Hepatocyte (in vitro differentiated cells): ENCODE results near the gene MID1. TPM values are rescaled to one million over a fixed set of nuclear protein-coding genes. Genes with fewer than 3 reads are reported as not detected.

ENCODE experiments used
- DNase-seq: peaks from one replicate; pipeline ENCODE4 v3.0.0-alpha.2; 2016; ENCODE audit warnings: low spot score
- H2AFZ ChIP-seq: fragments of 200-600 bp; sonication (generic); 2 replicates; pipeline ENCODE4 v1.6.0; 2016; ENCODE audit warnings: antibody characterized with exemption, mild to moderate bottlenecking
- H3K27ac ChIP-seq: fragments of 200-600 bp; sonication (generic); 2 replicates; pipeline ENCODE4 v1.5.1; 2016; ENCODE audit warnings: mild to moderate bottlenecking
- H3K27me3 ChIP-seq: fragments of 200-600 bp; sonication (generic); 2 replicates; pipeline ENCODE4 v1.6.1; 2016
- H3K36me3 ChIP-seq: fragments of 200-600 bp; sonication (generic); replicated peaks from 2 replicates; pipeline ENCODE4 v1.5.1; 2016; ENCODE audit warnings: low read depth; ENCODE audit not compliant: insufficient read depth
- H3K4me1 ChIP-seq: fragments of 200-600 bp; sonication (generic); 2 replicates; pipeline ENCODE4 v1.5.1; 2016; ENCODE audit warnings: mild to moderate bottlenecking, moderate library complexity; ENCODE audit not compliant: insufficient read depth
- H3K4me2 ChIP-seq: fragments of 200-600 bp; sonication (generic); 2 replicates; pipeline ENCODE4 v1.6.0; 2016
- H3K4me3 ChIP-seq: fragments of 200-600 bp; sonication (generic); 2 replicates; pipeline ENCODE4 v1.5.1; 2016; ENCODE audit warnings: mild to moderate bottlenecking
- H3K79me2 ChIP-seq: fragments of 200-600 bp; sonication (generic); 2 replicates; pipeline ENCODE4 v1.6.0; 2017; ENCODE audit warnings: mild to moderate bottlenecking
- H3K9me2 ChIP-seq: fragments of 200-600 bp; sonication (generic); replicated peaks from 2 replicates; pipeline ENCODE4 v1.6.0; 2017; ENCODE audit warnings: mild to moderate bottlenecking; ENCODE audit not compliant: insufficient read depth
- H3K9me3 ChIP-seq: fragments of 200-600 bp; sonication (generic); 2 replicates; pipeline ENCODE4 v1.5.1; 2016; ENCODE audit warnings: low read depth, mild to moderate bottlenecking
- H4K20me1 ChIP-seq: fragments of 200-600 bp; sonication (generic); 2 replicates; pipeline ENCODE4 v1.6.0; 2016; ENCODE audit warnings: mild to moderate bottlenecking; ENCODE audit not compliant: insufficient read depth, poor library complexity, severe bottlenecking
- EZH2 ChIP-seq: fragments of 200-600 bp; sonication (generic); IDR thresholded peaks from 2 replicates; pipeline ENCODE4 v1.6.1; 2016; ENCODE audit warnings: antibody characterized with exemption, mild to moderate bottlenecking, borderline replicate concordance
- EZH2phosphoT487 ChIP-seq: fragments of 200-600 bp; sonication (generic); IDR thresholded peaks from one replicate; pipeline ENCODE4 v1.6.1; 2018; ENCODE audit warnings: antibody characterized with exemption, mild to moderate bottlenecking, low read depth, moderate library complexity; ENCODE audit not compliant: unreplicated experiment, severe bottlenecking
- WGBS: methylation state at CpG from one replicate; pipeline ENCODE4 v1.1.6; 2016; ENCODE audit warnings: low lambda C conversion rate; ENCODE audit errors: missing lambda C conversion rate; 5-methylcytosine and 5-hydroxymethylcytosine counted together
- polyA plus RNA-seq: library from polyadenylated mRNA; unstranded; fragments of >200 nt; fragmentation: Nextera tagmentation; extraction: Ambion mirVana; gene quantifications from 2 replicates; pipeline ENCODE4 v1.2.1, GENCODE V29; 2016
- total RNA-seq: library from RNA; depleted of rRNA; stranded (reverse); fragments of >200 nt; gene quantifications from 2 replicates; pipeline ENCODE4 v1.2.3, GENCODE V29; 2014
- TF ChIP-seq, protein P1 (sequence below): fragments of 200-600 bp; sonication (generic); IDR thresholded peaks from 2 replicates; pipeline ENCODE4 v1.5.1; 2016; ENCODE audit warnings: antibody characterized with exemption, mild to moderate bottlenecking; ENCODE audit not compliant: poor library complexity

The MID1 gene
- total and polyA plus RNA-seq, 2 experiments from 2014 or later = 21.1 to 21.3 TPM

DNA sequence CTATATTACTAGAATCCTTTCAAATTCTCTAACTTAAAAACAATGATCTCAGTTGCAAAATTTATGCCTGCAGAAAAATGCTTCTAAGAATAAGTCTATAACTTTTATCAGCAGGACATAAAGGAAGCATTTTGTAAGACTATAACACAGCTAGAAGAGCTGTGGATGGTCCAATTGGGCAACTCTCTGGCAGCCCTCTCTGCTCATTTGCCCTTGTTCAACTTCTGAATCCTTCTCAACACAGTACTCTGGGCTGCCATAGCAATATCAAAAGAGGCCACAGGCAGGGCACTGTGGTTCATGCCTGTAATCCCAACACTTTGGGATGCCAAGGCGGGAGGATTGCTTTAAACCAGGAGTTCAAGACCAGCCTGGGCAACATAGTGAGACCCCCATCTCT, 88.5 kb downstream of the MID1 start:
- Histone ChIP-seq H4K20me1 (no peaks in the 10 kb centered on the region), H3K9me3 (no peaks in the 10 kb centered on the region), H3K27ac (no peak overlapping the region), H3K36me3 (no peaks in the 10 kb centered on the region), H3K4me3 (no peak overlapping the region), H3K9me2 (no peaks in the 10 kb centered on the region), H2AFZ (no peak overlapping the region), H3K79me2 (peaks cover 7% of the 10 kb centered on the region), H3K4me1 (peaks cover 1% of the 10 kb centered on the region), H3K4me2 (no peak overlapping the region), H3K27me3 (no peaks in the 10 kb centered on the region)
- no peak for DNase-seq
- no peak for TF ChIP-seq EZH2phosphoT487
- 60% methylated on average over 1 of the region's 1 CpG for WGBS

DNA sequence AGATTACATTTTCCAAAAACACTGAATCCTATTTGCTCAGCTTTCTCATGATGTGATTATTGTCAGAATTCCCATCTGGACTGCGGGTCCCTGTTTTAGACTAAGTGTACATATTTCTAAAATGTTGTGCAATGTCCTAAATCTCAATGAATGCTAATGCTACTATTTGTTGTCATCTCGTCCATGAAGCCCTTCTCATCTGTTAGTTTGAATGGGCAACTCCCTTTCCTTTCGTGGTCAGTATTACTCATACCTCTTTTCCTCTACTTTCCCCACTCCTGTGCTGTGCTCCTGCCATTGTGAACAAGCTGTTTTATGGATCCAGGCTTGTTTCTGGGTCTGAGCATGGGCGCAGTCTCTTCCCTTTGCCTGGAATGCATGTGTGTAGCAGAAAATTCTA, 91.0 kb downstream of the MID1 start:
- Histone ChIP-seq H3K4me1 (no peaks in the 10 kb centered on the region), H3K9me2 (no peaks in the 10 kb centered on the region), H4K20me1 (no peaks in the 10 kb centered on the region), H3K4me2 (no peak overlapping the region), H3K27ac (no peak overlapping the region), H3K27me3 (no peaks in the 10 kb centered on the region), H3K79me2 (peaks cover 4% of the 10 kb centered on the region), H2AFZ (no peak overlapping the region), H3K9me3 (no peaks in the 10 kb centered on the region), H3K36me3 (no peaks in the 10 kb centered on the region), H3K4me3 (no peak overlapping the region)
- no peak for DNase-seq
- TF ChIP-seq, protein P1, sequence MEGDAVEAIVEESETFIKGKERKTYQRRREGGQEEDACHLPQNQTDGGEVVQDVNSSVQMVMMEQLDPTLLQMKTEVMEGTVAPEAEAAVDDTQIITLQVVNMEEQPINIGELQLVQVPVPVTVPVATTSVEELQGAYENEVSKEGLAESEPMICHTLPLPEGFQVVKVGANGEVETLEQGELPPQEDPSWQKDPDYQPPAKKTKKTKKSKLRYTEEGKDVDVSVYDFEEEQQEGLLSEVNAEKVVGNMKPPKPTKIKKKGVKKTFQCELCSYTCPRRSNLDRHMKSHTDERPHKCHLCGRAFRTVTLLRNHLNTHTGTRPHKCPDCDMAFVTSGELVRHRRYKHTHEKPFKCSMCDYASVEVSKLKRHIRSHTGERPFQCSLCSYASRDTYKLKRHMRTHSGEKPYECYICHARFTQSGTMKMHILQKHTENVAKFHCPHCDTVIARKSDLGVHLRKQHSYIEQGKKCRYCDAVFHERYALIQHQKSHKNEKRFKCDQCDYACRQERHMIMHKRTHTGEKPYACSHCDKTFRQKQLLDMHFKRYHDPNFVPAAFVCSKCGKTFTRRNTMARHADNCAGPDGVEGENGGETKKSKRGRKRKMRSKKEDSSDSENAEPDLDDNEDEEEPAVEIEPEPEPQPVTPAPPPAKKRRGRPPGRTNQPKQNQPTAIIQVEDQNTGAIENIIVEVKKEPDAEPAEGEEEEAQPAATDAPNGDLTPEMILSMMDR = no peak
- TF ChIP-seq EZH2 = no peak
- no peak for TF ChIP-seq EZH2phosphoT487
- WGBS = 60% methylated on average over 4 of the region's 4 CpGs

DNA sequence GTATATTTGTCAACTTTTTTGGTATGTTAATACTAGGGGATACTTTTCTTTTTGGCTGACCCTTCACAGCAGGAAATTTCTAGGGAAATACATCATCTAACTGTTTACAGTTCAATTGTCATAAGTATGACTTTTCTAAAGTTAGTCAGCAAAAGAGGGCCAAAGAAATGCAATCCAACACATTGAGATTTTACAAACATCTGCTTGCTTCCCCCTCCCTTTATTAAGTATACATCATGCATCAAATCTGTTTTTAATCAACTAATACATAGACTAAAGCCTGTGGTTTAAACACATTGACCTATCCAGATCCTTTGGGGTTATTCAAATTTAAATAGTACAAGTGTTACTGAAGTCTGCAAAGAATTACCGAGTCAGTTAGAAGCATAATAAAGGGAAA, 93.9 kb downstream of the MID1 start:
- Histone ChIP-seq H3K9me3 (no peaks in the 10 kb centered on the region), H3K36me3 (no peaks in the 10 kb centered on the region), H3K79me2 (no peaks in the 10 kb centered on the region), H3K4me3 (no peak overlapping the region), H3K27me3 (no peaks in the 10 kb centered on the region), H3K4me2 (no peak overlapping the region), H3K27ac (no peak overlapping the region), H3K4me1 (no peaks in the 10 kb centered on the region), H4K20me1 (no peaks in the 10 kb centered on the region), H2AFZ (no peak overlapping the region), H3K9me2 (no peaks in the 10 kb centered on the region)
- TF ChIP-seq, protein P1 = no peak
- no peak for TF ChIP-seq EZH2phosphoT487
- no peak for TF ChIP-seq EZH2
- WGBS = 85% methylated on average over 1 of the region's 1 CpG
- no peak for DNase-seq

- no peaks in the 10 kb centered on the region for H3K27me3 ChIP-seq
- no peak overlapping the region for H3K4me3 ChIP-seq
- no peaks in the 10 kb centered on the region for H3K9me2 ChIP-seq
- H3K36me3 ChIP-seq = no peaks in the 10 kb centered on the region
- no peak overlapping the region for H3K4me2 ChIP-seq
- no peaks in the 10 kb centered on the region for H3K4me1 ChIP-seq
- H3K79me2 ChIP-seq = no peaks in the 10 kb centered on the region
- H3K9me3 ChIP-seq = no peaks in the 10 kb centered on the region
- no peak for DNase-seq
- H4K20me1 ChIP-seq = no peaks in the 10 kb centered on the region
- TF ChIP-seq, protein P1 = no peak
- no peak for TF ChIP-seq EZH2
- no peak for TF ChIP-seq EZH2phosphoT487
- WGBS = 65% methylated on average over 6 of the region's 6 CpGs
- H2AFZ ChIP-seq = no peak overlapping the region
- no peak overlapping the region for H3K27ac ChIP-seq
Observed at GRCh38 chrX:10525381-10526120, 94.8 kb downstream of the MID1 start.
